HEK293 (cell line): Measurements from ENCODE around the gene SLC39A7.

ENCODE experiments used
- KLF16 ChIP-seq: fragments of 450-650 bp; formaldehyde crosslinking; IDR thresholded peaks from 2 replicates; pipeline ENCODE4 v1.5.1; 2017; ENCODE audit warnings: missing biosample characterization, missing genetic modification characterization
- MYNN ChIP-seq: fragments of 450-650 bp; formaldehyde crosslinking; IDR thresholded peaks from 2 replicates; pipeline ENCODE4 v1.5.1; 2016; ENCODE audit warnings: missing biosample characterization, missing genetic modification characterization, borderline replicate concordance
- RBAK ChIP-seq: fragments of 450-650 bp; formaldehyde crosslinking; IDR thresholded peaks from 2 replicates; pipeline ENCODE4 v1.5.1; 2016; ENCODE audit warnings: missing biosample characterization, missing genetic modification characterization
- WT1 ChIP-seq: fragments of 450-650 bp; formaldehyde crosslinking; IDR thresholded peaks from 2 replicates; pipeline ENCODE4 v1.5.1; 2016; ENCODE audit warnings: missing biosample characterization, missing genetic modification characterization
- YY1 ChIP-seq: fragments of 450-650 bp; formaldehyde crosslinking; IDR thresholded peaks from 2 replicates; pipeline ENCODE4 v1.5.1; 2018; ENCODE audit warnings: missing biosample characterization, missing genetic modification characterization
- ZNF175 ChIP-seq: fragments of 450-650 bp; formaldehyde crosslinking; IDR thresholded peaks from 2 replicates; pipeline ENCODE4 v1.5.1; 2016; ENCODE audit warnings: missing biosample characterization, missing genetic modification characterization
- ZNF274 ChIP-seq, 2 experiments: fragments of 200-500 bp in 1 of 2; fragments of 450-650 bp in 1 of 2; sonication (Bioruptor generic) in 1 of 2; formaldehyde crosslinking in 1 of 2; IDR thresholded peaks; 2 replicates each; pipeline versions ENCODE4 v1.5.1 to v1.6.1; 2014 to 2016; ENCODE audit warnings: borderline replicate concordance in 1 of 2, inconsistent platforms in 1 of 2, low read length in 1 of 2, missing biosample characterization in 1 of 2, missing genetic modification characterization in 1 of 2
- ZNF558 ChIP-seq: fragments of 450-650 bp; formaldehyde crosslinking; IDR thresholded peaks from 2 replicates; pipeline ENCODE4 v1.5.1; 2016; ENCODE audit warnings: missing biosample characterization, missing genetic modification characterization
- ZNF654 ChIP-seq: fragments of 450-650 bp; formaldehyde crosslinking; IDR thresholded peaks from 2 replicates; pipeline ENCODE4 v1.5.1; 2016; ENCODE audit warnings: low read depth, missing biosample characterization, missing genetic modification characterization
- TF ChIP-seq, protein P1 (sequence below): fragments of 450-650 bp; formaldehyde crosslinking; IDR thresholded peaks from 2 replicates; pipeline ENCODE4 v1.5.1; 2016; ENCODE audit warnings: missing biosample characterization, missing genetic modification characterization
- TF ChIP-seq, protein P2 (sequence below): fragments of 450-650 bp; formaldehyde crosslinking; IDR thresholded peaks from 2 replicates; pipeline ENCODE4 v1.5.1; 2016; ENCODE audit warnings: missing biosample characterization, missing genetic modification characterization

- TF ChIP-seq ZNF654 (tag by site-specific recombination) (no peak), KLF16 (tag by site-specific recombination) (no peak), WT1 (no peak), RBAK (tag by site-specific recombination) (no peak), ZNF558 (tag by site-specific recombination) (no peak), ZNF175 (tag by site-specific recombination) (no peak), ZNF274 (IDR thresholded peaks at IDR 0.05; ENCODE audit: low read length) (no peak), ZNF274 (tag by site-specific recombination; IDR thresholded peaks at IDR 0.05; ENCODE audit: borderline replicate concordance) (no peak), YY1 (tag by site-specific recombination) (no peak), MYNN (tag by site-specific recombination) (no peak)
- TF ChIP-seq, protein P1, sequence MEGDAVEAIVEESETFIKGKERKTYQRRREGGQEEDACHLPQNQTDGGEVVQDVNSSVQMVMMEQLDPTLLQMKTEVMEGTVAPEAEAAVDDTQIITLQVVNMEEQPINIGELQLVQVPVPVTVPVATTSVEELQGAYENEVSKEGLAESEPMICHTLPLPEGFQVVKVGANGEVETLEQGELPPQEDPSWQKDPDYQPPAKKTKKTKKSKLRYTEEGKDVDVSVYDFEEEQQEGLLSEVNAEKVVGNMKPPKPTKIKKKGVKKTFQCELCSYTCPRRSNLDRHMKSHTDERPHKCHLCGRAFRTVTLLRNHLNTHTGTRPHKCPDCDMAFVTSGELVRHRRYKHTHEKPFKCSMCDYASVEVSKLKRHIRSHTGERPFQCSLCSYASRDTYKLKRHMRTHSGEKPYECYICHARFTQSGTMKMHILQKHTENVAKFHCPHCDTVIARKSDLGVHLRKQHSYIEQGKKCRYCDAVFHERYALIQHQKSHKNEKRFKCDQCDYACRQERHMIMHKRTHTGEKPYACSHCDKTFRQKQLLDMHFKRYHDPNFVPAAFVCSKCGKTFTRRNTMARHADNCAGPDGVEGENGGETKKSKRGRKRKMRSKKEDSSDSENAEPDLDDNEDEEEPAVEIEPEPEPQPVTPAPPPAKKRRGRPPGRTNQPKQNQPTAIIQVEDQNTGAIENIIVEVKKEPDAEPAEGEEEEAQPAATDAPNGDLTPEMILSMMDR (tag by site-specific recombination), result no peak
- TF ChIP-seq, protein P2, sequence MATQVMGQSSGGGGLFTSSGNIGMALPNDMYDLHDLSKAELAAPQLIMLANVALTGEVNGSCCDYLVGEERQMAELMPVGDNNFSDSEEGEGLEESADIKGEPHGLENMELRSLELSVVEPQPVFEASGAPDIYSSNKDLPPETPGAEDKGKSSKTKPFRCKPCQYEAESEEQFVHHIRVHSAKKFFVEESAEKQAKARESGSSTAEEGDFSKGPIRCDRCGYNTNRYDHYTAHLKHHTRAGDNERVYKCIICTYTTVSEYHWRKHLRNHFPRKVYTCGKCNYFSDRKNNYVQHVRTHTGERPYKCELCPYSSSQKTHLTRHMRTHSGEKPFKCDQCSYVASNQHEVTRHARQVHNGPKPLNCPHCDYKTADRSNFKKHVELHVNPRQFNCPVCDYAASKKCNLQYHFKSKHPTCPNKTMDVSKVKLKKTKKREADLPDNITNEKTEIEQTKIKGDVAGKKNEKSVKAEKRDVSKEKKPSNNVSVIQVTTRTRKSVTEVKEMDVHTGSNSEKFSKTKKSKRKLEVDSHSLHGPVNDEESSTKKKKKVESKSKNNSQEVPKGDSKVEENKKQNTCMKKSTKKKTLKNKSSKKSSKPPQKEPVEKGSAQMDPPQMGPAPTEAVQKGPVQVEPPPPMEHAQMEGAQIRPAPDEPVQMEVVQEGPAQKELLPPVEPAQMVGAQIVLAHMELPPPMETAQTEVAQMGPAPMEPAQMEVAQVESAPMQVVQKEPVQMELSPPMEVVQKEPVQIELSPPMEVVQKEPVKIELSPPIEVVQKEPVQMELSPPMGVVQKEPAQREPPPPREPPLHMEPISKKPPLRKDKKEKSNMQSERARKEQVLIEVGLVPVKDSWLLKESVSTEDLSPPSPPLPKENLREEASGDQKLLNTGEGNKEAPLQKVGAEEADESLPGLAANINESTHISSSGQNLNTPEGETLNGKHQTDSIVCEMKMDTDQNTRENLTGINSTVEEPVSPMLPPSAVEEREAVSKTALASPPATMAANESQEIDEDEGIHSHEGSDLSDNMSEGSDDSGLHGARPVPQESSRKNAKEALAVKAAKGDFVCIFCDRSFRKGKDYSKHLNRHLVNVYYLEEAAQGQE (tag by site-specific recombination), result no peak
Observed at GRCh38 chr6:33171016-33171879, 29.4 kb upstream of the SLC39A7 start.
